CD14-positive monocyte (primary cell): ENCODE measurements around the gene MLLT3. TPM values are rescaled to one million over a fixed set of nuclear protein-coding genes. Genes with fewer than 3 reads are reported as not detected.

ENCODE experiments used
- DNase-seq, 3 donors: peaks; one replicate each; pipeline ENCODE4 v3.0.0-alpha.2; 2011 to 2022
- H2AFZ ChIP-seq: 2 replicates; pipeline ENCODE4 v1.6.0; 2012; ENCODE audit warnings: mild to moderate bottlenecking, low read depth, low read length, inconsistent platforms; ENCODE audit not compliant: insufficient read depth, poor library complexity, severe bottlenecking
- H3K27ac ChIP-seq, 2 donors: 1 replicate in 1 of 2; 2 replicates in 1 of 2; pipeline ENCODE4 v1.5.1; 2012 to 2013; ENCODE audit warnings: low read length in 2 of 2, control low read depth in 1 of 2, inconsistent platforms in 1 of 2, low read depth in 1 of 2, mild to moderate bottlenecking in 1 of 2
- H3K27me3 ChIP-seq, 2 donors: one replicate each; pipeline versions ENCODE4 v1.6.0 to v1.6.1; 2011 to 2013; ENCODE audit warnings: low read length in 2 of 2; ENCODE audit not compliant: control insufficient read depth in 2 of 2, insufficient read depth in 2 of 2
- H3K36me3 ChIP-seq, 2 donors: replicated peaks in 1 of 2; 1 replicate in 1 of 2; 2 replicates in 1 of 2; pipeline versions ENCODE4 v1.5.1 to v1.6.1; 2012 to 2013; ENCODE audit warnings: low read length in 2 of 2, control low read depth in 1 of 2, inconsistent platforms in 1 of 2, mild to moderate bottlenecking in 1 of 2; ENCODE audit not compliant: insufficient read depth in 2 of 2, control insufficient read depth in 1 of 2
- H3K4me1 ChIP-seq, 2 donors: 1 replicate in 1 of 2; 2 replicates in 1 of 2; pipeline versions ENCODE4 v1.5.1 to v1.6.1; 2012 to 2013; ENCODE audit warnings: low read length in 2 of 2, control low read depth in 1 of 2, inconsistent platforms in 1 of 2, mild to moderate bottlenecking in 1 of 2, moderate library complexity in 1 of 2; ENCODE audit not compliant: insufficient read depth in 2 of 2, control insufficient read depth in 1 of 2
- H3K4me2 ChIP-seq: replicated peaks from 2 replicates; pipeline ENCODE3; 2012; ENCODE audit warnings: low read length, moderate library complexity, mild to moderate bottlenecking; ENCODE audit not compliant: poor library complexity, severe bottlenecking; ENCODE audit errors: extremely low read depth
- H3K4me3 ChIP-seq, 3 experiments: fragments of 200-600 bp in 1 of 3; sonication (generic) in 1 of 3; replicated peaks in 1 of 3; 1 replicate in 2 of 3; 2 replicates in 1 of 3; pipeline ENCODE4 v1.5.1; 2011 to 2013; ENCODE audit warnings: low read length in 3 of 3, mild to moderate bottlenecking in 3 of 3, control low read depth in 2 of 3, low read depth in 2 of 3, inconsistent platforms in 1 of 3, moderate library complexity in 1 of 3
- H3K79me2 ChIP-seq: 2 replicates; pipeline ENCODE4 v1.6.0; 2012; ENCODE audit warnings: mild to moderate bottlenecking, control low read depth, inconsistent platforms, low read length, moderate library complexity; ENCODE audit not compliant: insufficient read depth
- H3K9ac ChIP-seq: 2 replicates; pipeline ENCODE4 v1.6.0; 2017; ENCODE audit warnings: low read length, mild to moderate bottlenecking; ENCODE audit not compliant: insufficient read depth, poor library complexity, severe bottlenecking
- H3K9me3 ChIP-seq, 2 donors: replicated peaks in 1 of 2; 1 replicate in 1 of 2; 2 replicates in 1 of 2; pipeline versions ENCODE4 v1.5.1 to v1.6.1; 2012 to 2013; ENCODE audit warnings: low read length in 2 of 2, control low read depth in 1 of 2; ENCODE audit not compliant: control insufficient read depth in 1 of 2, insufficient read depth in 1 of 2
- H4K20me1 ChIP-seq: 2 replicates; pipeline ENCODE4 v1.6.0; 2012; ENCODE audit warnings: mild to moderate bottlenecking, low read length, control low read depth, moderate library complexity; ENCODE audit not compliant: insufficient read depth
- H3K27ac Mint-ChIP-seq, 7 donors: one replicate each; pipeline ENCODE4 v1.8.0; 2020; ENCODE audit warnings: mild to moderate bottlenecking in 7 of 7, mixed read lengths in 7 of 7, moderate library complexity in 6 of 7, inconsistent platforms in 2 of 7
- H3K27me3 Mint-ChIP-seq, 3 donors: one replicate each; pipeline ENCODE4 v1.8.0; 2021 to 2022; ENCODE audit warnings: low read depth in 3 of 3, mild to moderate bottlenecking in 3 of 3, mixed read lengths in 3 of 3, moderate library complexity in 3 of 3, inconsistent platforms in 1 of 3
- H3K36me3 Mint-ChIP-seq, 2 donors: one replicate each; pipeline ENCODE4 v1.8.0; 2020; ENCODE audit warnings: mixed read lengths in 2 of 2, inconsistent platforms in 1 of 2, mild to moderate bottlenecking in 1 of 2
- H3K4me1 Mint-ChIP-seq: one replicate; pipeline ENCODE4 v1.8.0; 2020; ENCODE audit warnings: mild to moderate bottlenecking, mixed read lengths
- H3K4me3 Mint-ChIP-seq, 2 donors: one replicate each; pipeline ENCODE4 v1.8.0; 2020; ENCODE audit warnings: mild to moderate bottlenecking in 2 of 2, mixed read lengths in 2 of 2, moderate library complexity in 1 of 2
- H3K9me3 Mint-ChIP-seq, 7 donors: one replicate each; pipeline ENCODE4 v1.8.0; 2020 to 2022; ENCODE audit warnings: mixed read lengths in 7 of 7, mild to moderate bottlenecking in 6 of 7, moderate library complexity in 6 of 7, inconsistent platforms in 2 of 7
- WGBS: methylation state at CpG from one replicate; pipeline ENCODE4 v1.1.5; 2013; ENCODE audit warnings: missing lambda C conversion rate; ENCODE audit not compliant: insufficient coverage; 5-methylcytosine and 5-hydroxymethylcytosine counted together
- intact Hi-C, 2 donors: fragments of 100-400 bp; cut with micrococcal nuclease; formaldehyde crosslinking; loops; one replicate each; pipeline versions ENCODE4 v1.15.0 to v1.15.1; 2023
- polyA plus RNA-seq, 3 donors: library from polyadenylated mRNA; depleted of rRNA in 1 of 3; unstranded in 2 of 3; stranded (reverse) in 1 of 3; fragments of 300-500 nt in 2 of 3; fragments of >200 nt in 1 of 3; fragmentation: Illumina TruSeq in 2 of 3; gene quantifications; 1 replicate in 2 of 3; 2 replicates in 1 of 3; pipeline ENCODE4 v1.2.3, GENCODE V29; 2012 to 2021
- TF ChIP-seq, protein P1 (sequence below): fragments of 200-600 bp; IDR thresholded peaks from one replicate; pipeline ENCODE4 v1.8.0; 2022; ENCODE audit warnings: antibody characterized with exemption, mild to moderate bottlenecking

The MLLT3 gene
- polyA plus RNA-seq, 3 donors: 0.81 to 2.3 (median 1.5) TPM

DNA sequence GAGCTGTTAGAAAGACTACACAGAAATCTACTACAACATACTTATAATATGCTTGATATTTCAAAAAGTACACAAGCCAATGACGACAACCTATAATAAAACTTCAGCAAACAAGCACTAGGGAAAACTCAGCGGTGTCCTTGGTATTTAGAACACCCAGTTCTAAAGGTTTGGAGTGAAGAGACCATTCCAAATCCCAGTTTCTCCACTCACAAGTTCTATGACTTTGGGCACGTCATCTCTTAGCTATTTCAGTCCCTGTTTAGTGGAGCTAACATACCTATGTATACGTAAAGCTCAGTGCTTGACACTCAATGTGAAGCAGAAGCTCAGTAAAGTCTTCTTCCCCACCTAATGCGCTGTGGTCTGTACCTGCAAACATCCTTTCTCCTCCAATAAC, 52.8 kb downstream of the MLLT3 start:
- no peak overlapping the region for H3K27ac ChIP-seq
- intact Hi-C loops: no loop called here
- no peak overlapping the region for H3K4me3 Mint-ChIP-seq
- no peaks in the 10 kb centered on the region for H3K4me1 ChIP-seq
- H3K9me3 Mint-ChIP-seq: peaks cover 0 to 3% (median 0%) of the 10 kb centered on the region in 7 donors
- H3K9ac ChIP-seq: no peak overlapping the region
- no peaks in the 10 kb centered on the region for H3K36me3 Mint-ChIP-seq
- no peak overlapping the region for H3K4me2 ChIP-seq
- TF ChIP-seq, protein P1, sequence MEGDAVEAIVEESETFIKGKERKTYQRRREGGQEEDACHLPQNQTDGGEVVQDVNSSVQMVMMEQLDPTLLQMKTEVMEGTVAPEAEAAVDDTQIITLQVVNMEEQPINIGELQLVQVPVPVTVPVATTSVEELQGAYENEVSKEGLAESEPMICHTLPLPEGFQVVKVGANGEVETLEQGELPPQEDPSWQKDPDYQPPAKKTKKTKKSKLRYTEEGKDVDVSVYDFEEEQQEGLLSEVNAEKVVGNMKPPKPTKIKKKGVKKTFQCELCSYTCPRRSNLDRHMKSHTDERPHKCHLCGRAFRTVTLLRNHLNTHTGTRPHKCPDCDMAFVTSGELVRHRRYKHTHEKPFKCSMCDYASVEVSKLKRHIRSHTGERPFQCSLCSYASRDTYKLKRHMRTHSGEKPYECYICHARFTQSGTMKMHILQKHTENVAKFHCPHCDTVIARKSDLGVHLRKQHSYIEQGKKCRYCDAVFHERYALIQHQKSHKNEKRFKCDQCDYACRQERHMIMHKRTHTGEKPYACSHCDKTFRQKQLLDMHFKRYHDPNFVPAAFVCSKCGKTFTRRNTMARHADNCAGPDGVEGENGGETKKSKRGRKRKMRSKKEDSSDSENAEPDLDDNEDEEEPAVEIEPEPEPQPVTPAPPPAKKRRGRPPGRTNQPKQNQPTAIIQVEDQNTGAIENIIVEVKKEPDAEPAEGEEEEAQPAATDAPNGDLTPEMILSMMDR: no peak
- no peaks in the 10 kb centered on the region for H3K4me1 Mint-ChIP-seq
- no peak overlapping the region for H2AFZ ChIP-seq
- H3K79me2 ChIP-seq: no peaks in the 10 kb centered on the region
- DNase-seq: no peak
- 84% methylated on average over 5 of the region's 5 CpGs for WGBS
- no peak overlapping the region for H3K27ac Mint-ChIP-seq
- no peaks in the 10 kb centered on the region for H3K27me3 Mint-ChIP-seq
- H3K27me3 ChIP-seq: no peaks in the 10 kb centered on the region
- H3K4me3 ChIP-seq: no peak overlapping the region
- no peaks in the 10 kb centered on the region for H3K36me3 ChIP-seq
- no peaks in the 10 kb centered on the region for H3K9me3 ChIP-seq
- no peaks in the 10 kb centered on the region for H4K20me1 ChIP-seq

DNA sequence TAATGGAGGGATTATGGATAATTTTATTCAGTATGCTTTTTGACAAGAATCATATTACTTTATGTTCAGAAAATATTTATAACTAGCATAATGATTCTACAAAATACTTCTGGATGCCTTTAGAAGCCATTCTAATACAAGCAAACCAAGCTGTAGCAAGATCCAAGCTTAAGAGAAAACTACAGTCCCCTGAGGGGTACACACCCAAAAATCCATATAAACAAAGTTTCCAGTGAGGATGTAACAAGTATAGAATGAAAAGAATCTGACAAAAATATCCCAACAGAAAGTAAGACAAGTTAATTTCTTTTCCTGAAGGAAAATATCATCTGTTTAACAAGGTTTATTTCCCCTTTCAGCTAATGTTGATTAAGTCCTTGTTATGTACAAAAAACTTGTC, 53.9 kb downstream of the MLLT3 start:
- Histone ChIP-seq H3K4me1 (no peaks in the 10 kb centered on the region), H3K9ac (no peak overlapping the region), H3K9me3 (no peaks in the 10 kb centered on the region), H3K27me3 (no peaks in the 10 kb centered on the region), H3K79me2 (no peaks in the 10 kb centered on the region), H3K4me2 (no peak overlapping the region), H3K4me3 (no peak overlapping the region), H2AFZ (no peak overlapping the region), H4K20me1 (no peaks in the 10 kb centered on the region), H3K27ac (no peak overlapping the region), H3K36me3 (no peaks in the 10 kb centered on the region)
- DNase-seq: no peak
- no peaks in the 10 kb centered on the region for H3K4me1 Mint-ChIP-seq
- TF ChIP-seq, protein P1: no peak
- intact Hi-C loops: no loop called here
- H3K27ac Mint-ChIP-seq: peak overlapping the region in 1 of 7 donors; percentile 48
- H3K36me3 Mint-ChIP-seq: no peaks in the 10 kb centered on the region
- no peak overlapping the region for H3K4me3 Mint-ChIP-seq
- peaks cover 0 to 3% (median 0%) of the 10 kb centered on the region in 7 donors for H3K9me3 Mint-ChIP-seq
- H3K27me3 Mint-ChIP-seq: no peaks in the 10 kb centered on the region
